Esophagus muscularis mucosa (tissue), 4 donors: ENCODE results near the gene CRYGS. TPM values are rescaled to one million over a fixed set of nuclear protein-coding genes. Genes with fewer than 3 reads are reported as not detected.
"Not testable (repeated sequence)": the region's sequence is repeated elsewhere in the genome, so short reads cannot be mapped to it uniquely, and the experiment has no call there.

Experiments
- DNase-seq: peaks from one replicate; pipeline ENCODE4 v3.0.0-alpha.2; 2017; ENCODE audit errors: extremely low spot score
- H3K27ac ChIP-seq, 4 donors: fragments of 200-600 bp; sonication (generic); replicated peaks in 1 of 4; 1 replicate in 3 of 4; 2 replicates in 1 of 4; pipeline ENCODE4 v1.5.1; 2016 to 2019; ENCODE audit warnings: mild to moderate bottlenecking in 1 of 4
- H3K27me3 ChIP-seq, 4 donors: fragments of 200-600 bp; sonication (generic); one replicate each; pipeline versions ENCODE4 v1.5.1 to v1.6.0; 2016 to 2019
- H3K36me3 ChIP-seq, 4 donors: fragments of 200-600 bp; sonication (generic); one replicate each; pipeline ENCODE4 v1.5.1; 2016 to 2019
- H3K4me1 ChIP-seq, 4 donors: fragments of 200-600 bp; sonication (generic); one replicate each; pipeline ENCODE4 v1.5.1; 2016 to 2019
- H3K4me3 ChIP-seq, 4 donors: fragments of 200-600 bp; sonication (generic); 1 replicate in 2 of 4; 2 replicates in 2 of 4; pipeline ENCODE4 v1.5.1; 2016 to 2019; ENCODE audit warnings: mild to moderate bottlenecking in 4 of 4, moderate library complexity in 1 of 4
- H3K9me3 ChIP-seq, 4 donors: fragments of 200-600 bp; sonication (generic); 1 replicate in 3 of 4; 2 replicates in 1 of 4; pipeline ENCODE4 v1.5.1; 2016 to 2019
- EP300 ChIP-seq: sonication (generic); formaldehyde crosslinking; IDR thresholded peaks from one replicate; pipeline ENCODE4 v1.6.1; 2017; ENCODE audit warnings: antibody characterized with exemption
- POLR2A ChIP-seq: fragments of 450-650 bp; IDR thresholded peaks from one replicate; pipeline ENCODE4 v1.6.1; 2017; ENCODE audit warnings: antibody characterized with exemption, moderate library complexity, mild to moderate bottlenecking, low read depth
- POLR2AphosphoS5 ChIP-seq, 2 donors: sonication (generic); formaldehyde crosslinking; IDR thresholded peaks; one replicate each; pipeline ENCODE4 v1.6.1; 2017; ENCODE audit warnings: antibody characterized with exemption in 2 of 2
- WGBS: methylation state at CpG from one replicate; pipeline ENCODE4 v1.1.5; 2018; 5-methylcytosine and 5-hydroxymethylcytosine counted together
- intact Hi-C: fragments of 100-400 bp; cut with DNase I; formaldehyde crosslinking; loops from one replicate; pipeline ENCODE4 v1.15.1; 2023
- total RNA-seq, 4 donors: library from RNA; depleted of rRNA; stranded (reverse); fragments of >200 nt; gene quantifications; one replicate each; pipeline versions ENCODE4 v1.1.0 to v1.2.1, GENCODE V29; 2016
- TF ChIP-seq, protein P1 (sequence below), 3 experiments: fragments of 200-600 bp in 2 of 3; fragments of 450-650 bp in 1 of 3; sonication (generic) in 2 of 3; IDR thresholded peaks; one replicate each; pipeline ENCODE4 v1.5.1; 2017 to 2019; ENCODE audit warnings: antibody characterized with exemption in 3 of 3, mild to moderate bottlenecking in 2 of 3, moderate library complexity in 1 of 3

CRYGS gene
- total RNA-seq, 4 donors from 2014 or later, result 0.32 to 2.1 (median 1.6) TPM

- Histone ChIP-seq H3K27me3 (no peaks in the 10 kb centered on the region), H3K27ac (no peak overlapping the region), H3K4me1 (no peaks in the 10 kb centered on the region), H3K36me3 (peaks cover 7 to 25% (median 23%) of the 10 kb centered on the region in 4 donors), H3K4me3 (no peak overlapping the region), H3K9me3 (no peaks in the 10 kb centered on the region)
- TF ChIP-seq EP300 (no peak), POLR2AphosphoS5 (IDR thresholded peaks at IDR 0.05) (no peak)
- WGBS, result 46% methylated on average over 3 of the region's 3 CpGs
- intact Hi-C loops, result no loop called here
- DNase-seq, result no peak
Measured at GRCh38 chr3:186589121-186589520, 44.9 kb upstream of the CRYGS start.

GRCh38 chr3:186588632-186589031 is 44.5 kb upstream of the CRYGS start:
- H3K4me1 ChIP-seq, result no peaks in the 10 kb centered on the region
- no peak overlapping the region for H3K27ac ChIP-seq
- H3K9me3 ChIP-seq, result no peaks in the 10 kb centered on the region
- WGBS, result 69% methylated on average over 2 of the region's 2 CpGs
- H3K4me3 ChIP-seq, result no peak overlapping the region
- H3K27me3 ChIP-seq, result no peaks in the 10 kb centered on the region
- DNase-seq, result no peak
- intact Hi-C loops, result no loop called here
- peaks cover 12 to 30% (median 27%) of the 10 kb centered on the region in 4 donors for H3K36me3 ChIP-seq
- TF ChIP-seq POLR2A, result no peak
- TF ChIP-seq POLR2AphosphoS5 (IDR thresholded peaks at IDR 0.05), result no peak
- TF ChIP-seq, protein P1, sequence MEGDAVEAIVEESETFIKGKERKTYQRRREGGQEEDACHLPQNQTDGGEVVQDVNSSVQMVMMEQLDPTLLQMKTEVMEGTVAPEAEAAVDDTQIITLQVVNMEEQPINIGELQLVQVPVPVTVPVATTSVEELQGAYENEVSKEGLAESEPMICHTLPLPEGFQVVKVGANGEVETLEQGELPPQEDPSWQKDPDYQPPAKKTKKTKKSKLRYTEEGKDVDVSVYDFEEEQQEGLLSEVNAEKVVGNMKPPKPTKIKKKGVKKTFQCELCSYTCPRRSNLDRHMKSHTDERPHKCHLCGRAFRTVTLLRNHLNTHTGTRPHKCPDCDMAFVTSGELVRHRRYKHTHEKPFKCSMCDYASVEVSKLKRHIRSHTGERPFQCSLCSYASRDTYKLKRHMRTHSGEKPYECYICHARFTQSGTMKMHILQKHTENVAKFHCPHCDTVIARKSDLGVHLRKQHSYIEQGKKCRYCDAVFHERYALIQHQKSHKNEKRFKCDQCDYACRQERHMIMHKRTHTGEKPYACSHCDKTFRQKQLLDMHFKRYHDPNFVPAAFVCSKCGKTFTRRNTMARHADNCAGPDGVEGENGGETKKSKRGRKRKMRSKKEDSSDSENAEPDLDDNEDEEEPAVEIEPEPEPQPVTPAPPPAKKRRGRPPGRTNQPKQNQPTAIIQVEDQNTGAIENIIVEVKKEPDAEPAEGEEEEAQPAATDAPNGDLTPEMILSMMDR (IDR thresholded peaks at IDR 0.05), result no peak
- TF ChIP-seq EP300, result no peak

GRCh38 chr3:186587183-186587582 is 43.0 kb upstream of the CRYGS start:
- intact Hi-C loops, result no loop called here
- TF ChIP-seq POLR2AphosphoS5 (IDR thresholded peaks at IDR 0.05) (no peak), EP300 (no peak), POLR2A (no peak)
- TF ChIP-seq, protein P1 (IDR thresholded peaks at IDR 0.05), result no peak
- Histone ChIP-seq H3K9me3 (no peaks in the 10 kb centered on the region), H3K27ac (no peak overlapping the region), H3K4me3 (no peak overlapping the region), H3K4me1 (no peaks in the 10 kb centered on the region), H3K27me3 (no peaks in the 10 kb centered on the region), H3K36me3 (peaks cover 24 to 44% (median 41%) of the 10 kb centered on the region in 4 donors)
- DNase-seq, result no peak

DNA sequence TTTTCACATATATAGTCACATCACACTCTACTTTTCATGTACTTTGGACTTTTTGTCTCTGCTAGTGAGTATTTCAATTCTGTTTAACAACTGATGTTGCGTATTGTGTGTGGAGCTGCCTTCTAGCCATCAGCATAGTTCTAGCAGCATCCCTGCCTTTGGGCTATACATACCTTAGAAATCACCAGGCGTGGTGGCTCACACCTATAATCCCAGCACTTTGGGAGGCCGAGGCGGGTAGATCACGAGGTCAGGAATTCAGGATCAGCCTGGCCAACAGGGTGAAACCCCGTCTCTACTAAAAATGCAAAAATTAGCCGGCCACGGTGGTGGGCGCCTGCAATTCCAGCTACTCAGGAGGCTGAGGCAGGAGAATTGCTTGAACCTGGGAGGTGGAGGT is 42.1 kb upstream of the CRYGS start:
- H3K4me3 ChIP-seq, intact Hi-C loops, H3K4me1 ChIP-seq, H3K27ac ChIP-seq, DNase-seq, H3K9me3 ChIP-seq, H3K27me3 ChIP-seq: not testable (repeated sequence)
- WGBS, result 81% methylated on average over 9 of the region's 9 CpGs
- peaks cover 34 to 54% (median 49%) of the 10 kb centered on the region in 4 donors for H3K36me3 ChIP-seq

DNA sequence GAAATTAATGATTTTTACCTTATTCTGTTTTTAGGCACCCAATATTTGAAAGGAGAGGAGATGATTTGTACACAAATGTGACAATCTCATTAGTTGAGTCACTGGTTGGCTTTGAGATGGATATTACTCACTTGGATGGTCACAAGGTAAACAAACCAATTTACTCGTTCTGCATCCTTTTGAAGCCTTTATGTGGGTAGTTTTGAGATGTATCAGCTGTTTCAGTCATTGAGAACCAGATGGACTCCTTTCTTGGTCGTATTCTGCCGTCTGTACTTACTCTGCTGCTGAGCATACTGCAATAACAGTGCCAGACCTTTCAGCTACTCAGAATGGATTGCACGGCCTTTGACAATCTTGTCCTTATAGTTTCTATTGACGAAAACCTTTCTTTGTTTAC is 39.7 kb upstream of the CRYGS start:
- H3K27ac ChIP-seq, result no peak overlapping the region
- no peak for DNase-seq
- WGBS, result 60% methylated on average over 5 of the region's 5 CpGs
- no peaks in the 10 kb centered on the region for H3K4me1 ChIP-seq
- peaks cover 40 to 78% (median 68%) of the 10 kb centered on the region in 4 donors for H3K36me3 ChIP-seq
- no peaks in the 10 kb centered on the region for H3K27me3 ChIP-seq
- no peaks in the 10 kb centered on the region for H3K9me3 ChIP-seq
- intact Hi-C loops, result no loop called here
- no peak for TF ChIP-seq POLR2A
- TF ChIP-seq EP300, result no peak
- TF ChIP-seq, protein P1 (IDR thresholded peaks at IDR 0.05), result no peak
- no peak for TF ChIP-seq POLR2AphosphoS5 (IDR thresholded peaks at IDR 0.05)
- no peak overlapping the region for H3K4me3 ChIP-seq

GRCh38 chr3:186582541-186582940 is 38.4 kb upstream of the CRYGS start:
- intact Hi-C loops, result no loop called here
- no peak for DNase-seq
- Histone ChIP-seq H3K27me3 (no peaks in the 10 kb centered on the region), H3K27ac (no peak overlapping the region), H3K4me1 (no peaks in the 10 kb centered on the region), H3K4me3 (no peak overlapping the region), H3K36me3 (peaks cover 40 to 91% (median 77%) of the 10 kb centered on the region in 4 donors), H3K9me3 (no peaks in the 10 kb centered on the region)
- 93% methylated on average over 6 of the region's 6 CpGs for whole genome bisulfite sequencing
- TF ChIP-seq EP300 (no peak), POLR2AphosphoS5 (IDR thresholded peaks at IDR 0.05) (no peak), POLR2A (no peak)
- TF ChIP-seq, protein P1 (IDR thresholded peaks at IDR 0.05), result no peak
